SKM-1 treated with dmso at 0.1 percent for 144 hours (cell line): ENCODE data around the gene NOXO1.
"Not testable (repeated sequence)": the region's sequence is repeated elsewhere in the genome, so short reads cannot be mapped to it uniquely, and the experiment has no call there.

ENCODE experiments used
- DNase-seq: peaks from one replicate; lab custom pipeline; 2025; ENCODE audit not compliant: unreplicated experiment; lab: John Stamatoyannopoulos, UW

The NOXO1 gene

DNA sequence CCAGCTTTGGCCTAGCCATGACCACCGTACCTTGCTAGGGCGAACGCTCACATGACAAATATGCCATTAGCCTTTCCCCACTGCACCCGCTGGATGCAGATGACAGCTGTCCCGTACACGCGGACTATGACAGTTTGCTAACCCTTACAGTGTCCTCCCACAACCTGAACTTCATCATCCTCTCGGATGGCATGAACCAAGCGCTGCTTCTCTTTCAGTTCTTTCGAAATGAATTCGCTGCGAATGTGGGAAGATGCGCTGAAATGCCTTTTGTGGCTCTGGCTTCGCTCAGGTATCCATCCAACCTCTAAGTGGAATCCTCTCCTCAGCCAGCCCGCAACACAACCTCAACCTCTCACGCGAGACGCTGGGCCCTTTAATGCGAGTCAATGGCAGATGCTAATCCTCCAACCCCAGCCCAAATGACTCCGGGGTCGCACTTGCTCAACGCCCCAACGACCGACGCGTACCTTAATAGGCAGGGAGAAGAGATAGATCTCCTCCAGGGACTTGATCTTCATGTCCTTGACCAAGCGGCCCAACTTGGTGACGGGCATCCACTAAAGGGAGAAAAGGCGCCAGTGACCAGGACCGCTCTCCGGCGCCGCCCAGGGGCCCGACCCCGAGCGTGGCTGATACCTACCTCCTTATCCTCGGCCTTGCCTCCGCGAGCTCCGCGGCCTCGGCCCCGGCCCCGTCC lies 17.3 kb downstream of the NOXO1 start:
- DNase-seq = no peak

DNA sequence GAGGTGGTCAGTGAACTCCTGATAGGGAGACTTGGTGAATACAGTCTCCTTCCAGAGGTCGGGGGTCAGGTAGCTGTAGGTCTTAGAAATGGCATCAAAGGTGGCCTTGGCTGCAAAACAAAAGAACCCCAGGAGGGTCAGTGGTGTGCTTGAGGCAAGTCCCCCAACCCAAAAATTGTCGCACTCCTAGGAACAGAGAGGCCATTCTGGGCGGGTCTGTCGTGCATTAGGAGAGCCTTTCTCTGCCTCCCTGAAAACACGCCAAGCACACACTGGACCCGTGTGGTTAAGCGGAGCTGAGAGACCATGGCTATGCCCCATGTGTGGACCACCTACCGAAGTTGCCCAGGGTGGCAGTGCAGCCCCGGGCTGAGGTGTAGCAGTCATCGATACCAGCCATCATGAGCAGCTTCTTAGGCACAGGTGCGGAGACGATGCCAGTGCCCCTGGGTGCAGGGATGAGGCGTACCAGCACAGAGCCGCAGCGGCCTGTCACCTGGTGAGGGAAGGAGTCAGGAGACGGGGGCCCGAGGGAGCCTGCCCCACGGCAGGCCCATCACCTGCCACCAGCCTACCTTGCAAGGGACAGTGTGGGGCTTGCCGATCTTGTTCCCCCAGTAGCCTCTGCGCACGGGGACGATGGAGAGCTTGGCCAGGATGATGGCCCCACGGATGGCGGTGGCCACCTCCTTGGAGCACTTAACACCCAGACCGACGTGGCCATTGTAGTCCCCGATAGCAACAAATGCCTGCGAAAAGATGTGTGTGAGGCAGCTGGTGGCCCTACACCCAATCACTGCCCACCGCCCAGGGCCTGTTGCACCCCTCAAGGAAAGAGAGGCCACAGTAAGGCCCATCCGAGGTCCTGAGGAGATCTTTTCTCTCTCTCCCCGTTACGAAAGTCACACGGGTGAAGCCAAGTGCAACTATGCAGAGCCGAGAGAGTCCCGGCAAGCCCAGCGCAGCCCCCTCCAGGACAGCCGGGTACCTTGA lies 18.8 kb downstream of the NOXO1 start:
- not testable (repeated sequence) for DNase-seq

DNA sequence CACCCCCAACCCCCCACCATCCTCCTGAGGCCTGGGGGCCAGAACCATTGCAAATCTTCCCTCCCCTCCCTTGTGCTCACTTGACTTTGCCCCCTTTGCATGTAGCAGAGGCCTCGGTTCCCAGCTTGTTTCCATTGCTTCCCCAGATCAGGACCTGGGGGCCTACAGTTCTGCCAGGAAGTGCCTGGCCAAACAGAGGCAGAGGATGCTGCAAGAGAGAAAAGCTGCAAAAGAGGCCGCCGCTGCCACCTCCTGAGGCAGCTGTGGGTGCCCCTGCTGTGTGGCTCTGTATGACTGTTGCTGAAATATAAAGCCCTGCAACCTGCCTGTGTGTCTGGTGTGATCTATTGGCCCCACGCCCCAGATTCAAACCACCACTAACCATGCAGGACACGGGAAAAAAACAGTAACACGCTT lies 19.6 kb downstream of the NOXO1 start:
- no peak for DNase-seq

DNA sequence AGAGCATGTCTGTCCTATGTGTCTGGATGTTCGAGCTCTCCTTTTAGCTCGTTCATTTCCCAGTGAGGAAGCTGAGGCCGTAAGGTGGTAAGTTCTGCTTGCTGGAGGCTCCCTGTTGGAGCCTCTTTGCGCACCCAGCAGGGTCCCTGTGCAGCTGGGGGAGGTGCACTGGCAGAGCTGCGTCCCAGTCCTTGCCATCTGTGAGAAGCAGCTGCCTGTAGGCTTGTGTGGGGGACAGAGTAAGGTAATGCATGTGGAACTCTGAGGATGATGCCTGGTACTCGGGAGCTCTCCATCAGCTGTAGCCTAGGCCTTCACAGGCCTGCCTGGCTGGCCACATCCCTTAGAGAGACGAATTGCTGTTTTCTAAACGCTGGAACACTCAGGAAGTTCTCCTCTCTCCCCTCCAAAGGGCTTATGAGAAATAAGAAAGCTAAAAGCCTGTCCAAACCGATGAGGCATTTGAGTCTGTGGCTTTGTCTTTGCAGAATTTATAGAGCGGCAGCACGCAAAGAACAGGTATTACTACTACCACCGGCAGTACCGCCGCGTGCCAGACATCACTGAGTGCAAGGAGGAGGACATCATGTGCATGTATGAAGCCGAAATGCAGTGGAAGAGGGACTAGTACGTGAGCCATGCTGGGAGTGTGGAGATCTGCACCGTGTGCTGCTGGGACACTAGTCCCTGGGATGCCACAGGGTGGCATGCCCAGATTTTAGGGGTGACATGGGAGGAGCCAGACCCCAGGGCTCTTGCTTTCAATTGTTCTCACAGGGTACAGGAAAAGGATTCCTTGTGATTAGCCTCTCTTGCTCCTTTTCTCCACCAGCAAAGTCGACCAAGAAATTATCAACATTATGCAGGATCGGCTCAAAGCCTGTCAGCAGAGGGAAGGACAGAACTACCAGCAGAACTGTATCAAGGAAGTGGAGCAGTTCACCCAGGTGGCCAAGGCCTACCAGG lies 20.3 kb downstream of the NOXO1 start:
- DNase-seq = peak; percentile 29

DNA sequence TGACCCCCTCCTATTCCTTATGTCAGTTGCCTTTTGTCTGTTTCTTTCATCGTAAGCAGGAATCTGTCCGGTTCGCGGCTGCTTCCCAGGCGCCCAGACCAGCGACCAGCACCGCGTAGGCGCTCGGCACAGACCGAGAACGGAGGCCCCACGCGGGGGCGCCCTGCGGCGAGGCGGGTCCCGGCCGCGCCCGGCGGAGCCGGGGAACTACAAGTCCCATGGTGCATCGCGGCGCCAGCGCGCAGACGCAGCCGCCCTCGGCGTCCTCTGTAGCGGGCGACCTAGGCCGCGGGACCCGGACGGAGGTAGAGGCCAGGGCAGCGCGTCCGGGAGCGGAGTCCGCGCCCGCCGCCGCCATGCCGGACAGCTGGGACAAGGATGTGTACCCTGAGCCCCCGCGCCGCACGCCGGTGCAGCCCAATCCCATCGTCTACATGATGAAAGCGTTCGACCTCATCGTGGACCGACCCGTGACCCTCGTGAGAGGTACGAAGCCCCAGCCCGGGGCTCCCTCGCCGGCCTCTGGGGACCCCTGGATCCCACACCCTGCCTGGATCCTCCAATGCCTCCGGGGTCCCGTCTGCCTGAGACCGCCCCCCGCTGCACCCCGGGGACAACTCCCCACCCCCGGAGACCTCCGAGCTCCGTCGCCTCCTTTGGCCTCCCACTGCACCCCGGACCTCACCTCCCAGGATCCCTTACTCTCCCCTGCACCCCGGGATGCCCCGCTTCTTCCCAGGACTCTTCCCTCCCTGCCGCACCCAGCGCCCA lies 21.8 kb downstream of the NOXO1 start, which contains the start of gene NDUFB10:
NDUFB10 (plus strand) TSS at position 270 of the 771 bp plus-strand sequence; CDS start at position 357, 87 bp downstream.
- DNase-seq = peak; percentile 82

DNA sequence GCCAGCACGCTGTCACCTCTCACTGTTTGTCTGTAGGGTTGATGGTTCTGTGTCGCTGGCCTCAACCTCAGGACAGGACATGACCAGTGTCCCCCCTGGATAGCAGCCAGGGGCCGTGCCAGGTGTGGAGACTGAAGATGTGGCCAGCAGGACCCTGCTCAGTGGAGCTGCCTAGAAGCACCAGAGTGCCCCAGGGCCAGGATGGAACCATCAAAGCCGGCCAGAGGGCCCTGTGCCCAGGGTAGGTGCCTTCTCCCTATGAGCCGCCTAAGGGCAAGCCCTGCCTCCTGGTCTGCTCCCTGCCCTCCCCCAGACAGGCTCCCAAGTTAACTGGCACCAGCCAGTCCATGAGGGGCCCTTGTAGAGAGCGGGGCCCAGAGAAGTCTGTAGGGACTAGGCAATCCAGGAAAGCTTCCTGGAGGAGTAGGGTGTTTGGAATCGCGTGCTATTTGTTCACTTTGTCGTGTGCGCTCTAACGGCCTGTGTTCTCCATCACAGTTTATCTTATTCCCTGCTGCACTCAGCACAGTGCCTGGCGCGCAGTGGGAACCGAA lies 22.5 kb downstream of the NOXO1 start:
- DNase-seq = no peak

GRCh38 chr16:1958143-1958491 lies 23.2 kb downstream of the NOXO1 start:
- DNase-seq = not testable (repeated sequence)

DNA sequence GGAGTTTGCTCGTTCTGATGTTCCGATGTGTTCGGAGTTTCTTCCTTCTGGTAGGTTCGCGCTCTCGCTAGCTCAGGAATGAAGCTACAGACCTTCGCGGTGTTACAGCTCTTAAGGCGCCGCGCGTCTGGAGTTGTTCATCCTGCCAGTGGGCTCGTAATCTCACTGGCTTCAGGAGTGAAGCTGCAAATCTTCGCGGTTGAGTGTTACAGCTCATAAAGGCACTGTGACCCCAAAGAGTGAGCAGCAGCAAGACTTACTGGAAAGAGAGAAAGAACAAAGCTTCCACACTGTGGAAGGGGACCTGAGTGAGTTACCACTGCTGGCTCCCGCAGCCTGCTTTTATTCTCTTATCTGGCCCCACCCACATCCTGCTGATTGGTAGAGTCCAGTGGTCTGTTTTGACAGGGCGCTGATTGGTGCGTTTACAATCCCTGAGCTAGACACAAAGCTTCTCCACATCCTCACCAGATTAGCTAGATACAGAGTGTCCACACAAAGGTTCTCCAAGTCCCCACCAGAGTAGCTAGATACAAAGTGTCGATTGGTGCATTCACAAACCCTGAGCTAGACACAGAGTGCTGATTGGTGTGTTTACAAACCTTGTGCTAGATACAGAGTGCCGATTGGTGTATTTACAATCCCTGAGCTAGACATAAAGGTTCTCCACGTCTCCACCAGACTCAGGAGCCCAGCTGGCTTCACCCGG lies 23.7 kb downstream of the NOXO1 start:
- not testable (repeated sequence) for DNase-seq

DNA sequence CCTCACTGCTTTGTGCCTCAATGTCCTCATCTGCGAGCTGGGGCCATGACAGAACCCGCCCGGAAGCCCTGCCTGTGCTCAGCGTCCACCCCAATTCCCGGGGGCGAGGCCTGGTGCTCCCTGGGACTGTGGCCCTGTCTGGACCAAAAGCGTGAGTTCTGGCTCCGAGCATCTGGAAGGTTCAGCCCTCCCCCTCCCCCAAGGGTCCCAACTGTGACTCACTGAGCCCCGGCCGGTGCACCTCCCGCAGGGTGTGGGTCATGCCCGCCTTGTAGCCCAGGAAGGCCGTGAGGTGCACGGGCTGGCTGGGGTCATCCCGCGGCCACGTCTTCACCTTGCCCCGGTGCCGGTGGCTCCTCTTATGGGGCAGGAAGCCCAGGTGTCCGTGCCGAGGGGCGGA lies 27.5 kb downstream of the NOXO1 start:
- no peak for DNase-seq

DNA sequence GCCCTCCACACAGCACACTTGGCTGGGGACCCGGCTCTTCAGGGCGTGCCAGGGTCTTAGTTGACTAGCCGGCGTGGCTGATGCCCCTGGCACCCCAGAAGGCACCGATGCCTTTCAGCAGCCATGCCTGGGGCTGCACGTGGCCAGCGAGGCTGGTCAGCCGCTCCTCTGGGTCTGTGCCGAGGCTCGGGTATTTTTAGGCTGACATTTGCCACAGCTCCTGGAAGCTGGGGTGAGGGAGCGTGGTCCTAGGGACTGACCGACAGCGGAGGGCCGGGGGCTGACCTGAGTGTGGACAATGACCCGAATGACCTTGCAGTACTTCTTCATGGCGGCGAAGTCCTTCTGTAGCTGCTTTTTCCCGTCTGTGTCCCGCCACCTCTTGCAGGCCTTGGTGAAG lies 30.7 kb downstream of the NOXO1 start:
- no peak for DNase-seq

GRCh38 chr16:1950047-1950446 lies 31.2 kb downstream of the NOXO1 start:
- DNase-seq = no peak

DNA sequence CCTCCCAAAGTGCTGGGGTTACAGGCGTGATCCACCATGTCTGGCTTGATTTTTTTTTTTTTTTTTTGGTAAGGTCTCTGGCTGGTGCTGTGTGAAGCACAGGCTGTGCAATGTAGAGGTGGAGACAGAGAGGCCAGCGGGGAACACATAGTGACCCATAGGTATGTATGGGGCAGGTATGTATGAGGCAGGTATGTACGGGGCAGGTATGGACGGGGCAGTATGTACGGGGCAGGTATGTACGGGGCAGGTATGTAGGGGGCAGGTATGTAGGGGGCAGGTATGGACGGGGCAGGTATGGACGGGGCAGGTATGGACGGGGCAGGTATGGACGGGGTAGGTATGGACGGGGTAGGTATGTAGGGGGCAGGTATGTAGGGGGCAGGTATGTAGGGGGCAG lies 31.8 kb downstream of the NOXO1 start:
- no peak for DNase-seq

DNA sequence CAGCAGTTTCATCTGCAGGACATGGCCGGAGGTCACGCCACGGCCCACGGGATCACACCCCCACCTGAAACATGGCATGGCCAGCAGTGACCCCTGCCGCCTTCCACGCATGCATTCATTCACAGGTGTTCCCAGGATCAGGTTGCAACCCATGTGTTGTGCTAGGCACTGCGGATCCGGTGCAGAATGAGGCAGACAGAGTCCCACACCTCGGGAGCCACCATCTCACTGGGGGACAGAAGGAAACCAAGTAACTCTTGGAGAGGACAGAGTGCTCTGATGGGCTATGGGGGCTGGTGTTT lies 33.9 kb downstream of the NOXO1 start:
- no peak for DNase-seq

- no peak for DNase-seq
Observed at GRCh38 chr16:1946495-1947368, 34.5 kb downstream of the NOXO1 start.

GRCh38 chr16:1945559-1946391 lies 35.5 kb downstream of the NOXO1 start:
- no peak for DNase-seq

DNA sequence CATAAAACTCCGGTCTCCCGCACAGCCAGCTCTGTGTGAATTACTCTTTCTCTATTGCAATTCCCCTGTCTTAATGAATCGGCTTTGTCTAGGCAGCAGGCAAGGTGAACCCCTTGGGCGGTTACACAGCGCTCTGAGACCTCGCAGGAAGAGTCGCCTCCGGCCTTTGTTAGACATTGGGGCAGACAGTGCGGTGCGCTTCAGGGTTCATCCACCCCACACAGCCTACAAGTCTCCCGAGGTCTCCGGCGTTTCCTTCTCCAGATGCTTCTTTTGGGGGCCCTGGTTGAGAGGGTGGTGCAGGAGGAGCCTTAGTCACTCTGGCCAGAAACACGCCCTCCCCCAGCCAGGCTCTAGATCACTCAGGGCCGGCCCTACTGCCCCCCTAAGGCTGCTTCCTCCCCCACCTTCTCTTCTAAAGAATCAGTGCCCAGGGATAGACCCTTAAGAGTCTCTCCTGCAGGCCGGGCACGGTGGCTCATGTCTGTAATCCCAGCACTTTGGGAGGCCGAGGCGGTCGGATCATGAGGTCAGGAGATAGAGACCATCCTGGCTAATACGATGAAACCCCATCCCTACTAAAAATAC lies 36.6 kb downstream of the NOXO1 start:
- DNase-seq = no peak
